Stimulated activated CD8-positive, alpha-beta memory T cell treated with anti-CD3 and anti-CD28 coated beads, Interleukin-15, amount 100 ng/mL, for 24 hours (primary cell): ENCODE data around the gene MIF.
"Not testable (repeated sequence)": the region's sequence is repeated elsewhere in the genome, so short reads cannot be mapped to it uniquely, and the experiment has no call there.

Source experiments
- DNase-seq: peaks from one replicate; pipeline ENCODE4 v3.0.0-alpha.2; 2020; ENCODE audit warnings: low read depth

The MIF gene

DNA sequence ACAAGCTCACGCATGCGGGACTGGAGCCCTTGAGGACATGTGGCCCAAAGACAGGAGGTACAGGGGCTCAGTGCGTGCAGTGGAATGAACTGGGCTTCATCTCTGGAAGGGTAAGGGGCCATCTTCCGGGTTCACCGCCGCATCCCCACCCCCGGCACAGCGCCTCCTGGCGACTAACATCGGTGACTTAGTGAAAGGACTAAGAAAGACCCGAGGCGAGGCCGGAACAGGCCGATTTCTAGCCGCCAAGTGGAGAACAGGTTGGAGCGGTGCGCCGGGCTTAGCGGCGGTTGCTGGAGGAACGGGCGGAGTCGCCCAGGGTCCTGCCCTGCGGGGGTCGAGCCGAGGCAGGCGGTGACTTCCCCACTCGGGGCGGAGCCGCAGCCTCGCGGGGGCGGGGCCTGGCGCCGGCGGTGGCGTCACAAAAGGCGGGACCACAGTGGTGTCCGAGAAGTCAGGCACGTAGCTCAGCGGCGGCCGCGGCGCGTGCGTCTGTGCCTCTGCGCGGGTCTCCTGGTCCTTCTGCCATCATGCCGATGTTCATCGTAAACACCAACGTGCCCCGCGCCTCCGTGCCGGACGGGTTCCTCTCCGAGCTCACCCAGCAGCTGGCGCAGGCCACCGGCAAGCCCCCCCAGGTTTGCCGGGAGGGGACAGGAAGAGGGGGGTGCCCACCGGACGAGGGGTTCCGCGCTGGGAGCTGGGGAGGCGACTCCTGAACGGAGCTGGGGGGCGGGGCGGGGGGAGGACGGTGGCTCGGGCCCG is at the start of gene MIF:
Gene MIF (plus strand): TSS at position 439 of the 765 bp plus-strand sequence. CDS start 92 bp downstream, at position 531.
- peak; percentile 95 for DNase-seq

DNA sequence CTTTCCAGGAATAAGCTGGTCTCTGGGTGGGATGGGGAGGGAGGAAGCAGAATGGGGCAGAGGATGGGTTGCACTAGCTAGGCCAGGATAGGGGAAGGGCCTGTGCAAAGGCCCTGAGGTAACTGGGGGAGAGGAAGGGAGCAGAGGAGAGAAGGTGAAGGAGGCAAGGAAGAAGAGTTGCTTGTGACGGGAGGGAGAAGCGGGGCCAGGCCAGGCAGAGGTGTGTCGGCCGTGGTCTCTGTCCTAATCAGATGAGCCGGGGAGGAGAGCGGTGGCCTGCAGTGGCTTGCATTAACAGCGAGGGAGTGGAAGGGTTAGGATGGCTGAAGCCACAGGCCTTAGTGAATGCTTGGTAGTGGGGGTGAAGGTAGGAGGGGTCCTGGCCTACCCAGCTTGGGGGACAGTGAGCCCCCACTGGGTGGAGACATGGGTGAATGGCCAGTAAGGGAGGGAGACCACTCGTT is 49.4 kb upstream of the MIF start:
- no peak for DNase-seq

DNA sequence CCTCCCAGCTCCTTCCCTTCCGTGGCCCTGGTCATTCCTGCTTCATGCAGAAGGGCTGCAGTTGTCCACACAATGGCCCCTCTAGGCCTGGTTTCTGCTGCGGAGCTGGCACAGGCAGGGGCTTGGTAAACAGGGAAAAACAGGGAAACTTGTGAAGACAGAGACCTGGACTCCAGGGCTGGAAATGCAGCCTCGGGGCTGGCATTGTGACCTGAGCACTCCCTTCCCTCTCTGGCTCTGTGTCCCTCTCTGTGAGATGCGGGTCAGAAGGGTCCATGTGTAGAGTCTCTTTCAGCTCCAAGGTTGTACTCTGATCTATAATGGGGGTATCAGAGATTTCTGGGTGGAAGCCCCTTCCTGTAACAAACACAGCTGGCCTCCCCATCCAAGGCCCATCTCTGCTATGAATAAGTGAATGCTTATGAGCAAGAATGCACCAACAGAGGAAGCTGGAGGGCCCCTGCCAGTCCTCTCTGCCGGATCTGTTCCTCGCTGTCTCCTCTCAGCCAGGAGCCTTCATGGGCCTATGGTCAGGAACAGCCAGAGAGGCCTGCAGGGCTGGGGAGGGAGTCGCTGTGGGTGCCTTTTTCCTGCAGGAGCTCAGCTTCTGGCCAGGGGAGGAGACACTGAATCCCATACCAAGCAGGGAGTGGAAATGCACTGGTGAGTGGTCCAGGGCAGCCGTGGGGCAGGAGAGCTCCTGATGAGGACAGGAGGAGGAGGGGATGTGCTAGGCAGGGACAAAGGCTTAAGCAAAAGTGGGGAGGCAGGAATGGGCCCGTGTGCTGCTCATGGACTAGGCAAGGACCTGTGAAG is 48.7 kb upstream of the MIF start:
- no peak for DNase-seq

DNA sequence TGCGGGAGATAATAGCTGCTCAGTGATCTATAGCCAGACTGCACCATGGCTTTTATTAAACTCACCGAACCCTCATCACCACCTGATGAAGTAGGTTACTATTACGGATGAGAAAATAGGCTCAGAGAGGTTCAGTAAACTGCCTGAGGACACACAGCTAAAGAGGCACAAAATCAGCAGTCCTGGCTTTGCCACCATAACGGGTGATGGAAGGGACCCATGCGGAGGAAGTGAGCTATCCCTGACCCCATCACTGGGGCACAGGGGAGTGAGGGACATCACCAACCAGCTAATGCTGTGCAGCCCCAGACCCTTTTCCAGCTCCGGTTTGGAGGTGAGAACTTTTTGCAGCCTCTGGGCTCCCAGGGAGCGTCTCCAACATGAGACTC is 48.1 kb upstream of the MIF start:
- no peak for DNase-seq

DNA sequence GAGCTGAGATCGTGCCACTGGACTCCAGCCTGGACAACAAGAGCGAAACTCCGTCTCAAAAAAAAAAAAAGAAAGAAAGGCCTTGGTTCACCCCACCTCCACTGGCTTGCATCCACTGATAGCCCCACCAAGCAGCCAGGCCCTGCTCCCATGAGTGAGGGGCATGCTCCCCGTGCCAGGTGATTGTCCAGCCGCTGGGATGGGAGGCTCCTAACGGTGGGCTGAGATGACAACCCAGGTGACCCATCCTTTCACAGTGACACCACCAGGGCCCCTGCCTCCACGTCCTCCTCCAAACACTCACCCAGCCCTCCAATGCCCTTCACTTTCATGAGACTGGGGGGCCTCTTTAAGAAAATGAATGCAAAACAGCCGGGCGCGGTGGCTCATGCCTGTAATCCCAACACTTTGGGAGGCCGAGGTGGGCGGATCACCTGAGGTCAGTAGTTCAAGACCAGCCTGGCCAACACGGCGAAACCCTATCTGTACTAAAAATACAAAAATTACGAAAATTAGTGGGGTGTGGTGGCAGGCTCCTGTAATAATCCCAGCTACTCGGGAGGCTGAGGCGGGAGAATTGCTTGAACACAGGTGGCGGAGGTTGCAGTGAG is 46.8 kb upstream of the MIF start:
- DNase-seq, result no peak

DNA sequence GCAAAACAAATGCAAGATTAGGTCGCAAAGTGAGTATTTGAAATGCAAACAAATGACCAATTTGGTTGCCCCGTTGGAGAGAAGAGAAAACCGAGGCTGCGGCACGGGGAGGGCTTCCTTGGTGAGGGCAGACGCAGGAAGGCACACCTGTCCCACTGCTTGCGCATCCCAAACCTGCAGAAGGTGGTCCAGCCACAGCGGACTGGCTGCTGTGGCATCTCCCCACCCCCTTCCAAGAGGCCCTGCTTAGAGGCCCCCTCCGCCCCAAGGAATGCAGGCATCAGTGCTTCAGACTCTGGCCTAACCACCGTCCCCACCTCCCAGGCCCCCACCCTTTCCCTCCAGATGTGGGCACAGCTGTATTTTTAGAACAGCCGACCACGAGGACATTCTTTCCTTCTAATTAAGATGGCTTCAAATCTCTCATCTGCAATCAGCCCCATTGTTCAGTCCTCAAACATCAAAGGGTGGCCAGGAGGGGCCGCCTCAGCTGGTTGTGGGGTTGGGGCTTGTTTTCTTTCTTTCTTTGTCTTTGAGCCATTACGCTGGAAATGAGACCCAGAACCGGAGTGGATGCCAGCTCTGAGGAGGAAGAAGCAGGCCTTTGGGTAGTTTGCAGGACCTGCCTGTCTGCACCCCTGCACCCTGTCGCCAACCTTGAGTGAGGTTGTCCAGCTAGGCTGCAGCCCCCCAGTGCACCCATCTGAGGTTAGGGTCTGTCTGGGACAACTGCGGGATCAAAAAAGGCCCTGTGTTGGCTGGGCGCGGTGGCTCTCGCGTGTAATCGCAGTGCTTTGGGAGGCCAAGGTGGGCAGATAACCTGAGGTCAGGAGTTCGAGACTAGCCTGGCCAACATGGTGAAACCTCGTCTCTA is 46.0 kb upstream of the MIF start:
- no peak for DNase-seq

DNA sequence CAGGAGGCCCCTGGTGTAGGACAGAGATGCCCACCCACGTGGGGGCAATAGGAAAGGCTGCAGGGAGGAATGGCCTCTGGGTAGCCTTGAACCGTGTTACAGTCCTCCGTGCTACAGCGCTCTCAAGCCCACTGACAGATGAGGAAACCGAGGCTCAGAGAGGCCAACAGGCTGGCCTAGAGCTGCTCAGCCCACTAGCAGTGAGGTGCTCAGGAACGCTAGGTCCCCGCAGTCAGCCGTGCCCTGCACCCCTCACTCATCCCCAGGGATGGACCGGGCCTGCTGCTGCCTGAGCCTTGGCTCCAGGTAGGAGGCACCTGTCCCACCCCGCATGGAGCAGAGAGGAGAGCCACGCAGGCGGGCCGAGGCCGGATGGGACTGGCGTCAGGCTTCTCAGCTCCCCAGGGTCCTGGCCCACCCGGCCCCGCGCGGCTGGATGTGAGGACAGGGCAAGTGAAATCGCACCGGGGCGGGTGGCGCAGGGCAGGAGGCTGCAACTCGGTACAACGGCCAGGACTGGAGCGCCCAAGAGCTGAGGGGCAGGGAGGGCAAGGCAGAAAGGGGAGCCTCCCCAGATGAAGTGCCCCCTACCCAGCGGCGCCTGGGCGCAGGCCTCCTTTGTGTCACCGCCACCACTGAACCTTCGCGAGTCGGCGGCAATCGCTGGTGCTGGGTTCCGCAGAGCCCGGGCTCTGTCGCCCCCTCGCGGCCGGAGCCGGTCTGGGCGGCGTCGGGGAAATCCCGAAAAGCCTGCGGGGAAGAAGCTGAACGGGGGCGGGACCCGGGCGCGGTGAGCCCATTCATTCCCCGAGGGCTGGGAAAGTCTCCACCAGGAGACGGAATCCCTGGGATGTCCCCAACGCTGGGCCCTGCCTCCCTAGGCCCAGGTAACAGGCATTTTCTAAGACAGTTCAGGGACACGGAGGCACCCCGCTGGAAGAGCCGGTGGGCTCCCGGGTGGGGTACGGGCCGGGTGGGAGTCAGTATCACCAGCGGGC is 44.9 kb upstream of the MIF start:
- peak; percentile 89 for DNase-seq

DNA sequence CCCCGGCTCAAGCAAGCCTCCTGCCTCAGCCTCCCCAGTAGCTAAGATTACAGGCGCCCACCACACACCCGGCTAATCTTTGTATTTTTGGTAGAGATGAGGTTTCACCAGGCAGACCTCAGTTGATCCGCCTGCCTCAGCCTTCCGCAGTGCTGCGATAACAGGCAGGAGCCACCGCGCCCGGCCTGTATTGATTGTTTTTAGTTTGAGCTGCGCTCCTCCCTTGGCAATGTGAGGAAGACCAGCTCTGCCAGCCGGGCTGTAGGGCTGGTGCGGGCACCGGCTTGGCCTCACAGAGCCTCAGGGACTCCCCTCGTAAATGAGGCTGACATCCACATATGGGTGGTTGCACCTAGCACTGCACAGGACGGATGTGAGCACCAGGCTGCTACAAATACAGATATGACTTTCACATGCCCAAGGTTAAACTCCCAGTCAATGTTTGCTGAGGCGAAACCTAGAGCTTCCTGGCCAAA is 44.0 kb upstream of the MIF start:
- no peak for DNase-seq

DNA sequence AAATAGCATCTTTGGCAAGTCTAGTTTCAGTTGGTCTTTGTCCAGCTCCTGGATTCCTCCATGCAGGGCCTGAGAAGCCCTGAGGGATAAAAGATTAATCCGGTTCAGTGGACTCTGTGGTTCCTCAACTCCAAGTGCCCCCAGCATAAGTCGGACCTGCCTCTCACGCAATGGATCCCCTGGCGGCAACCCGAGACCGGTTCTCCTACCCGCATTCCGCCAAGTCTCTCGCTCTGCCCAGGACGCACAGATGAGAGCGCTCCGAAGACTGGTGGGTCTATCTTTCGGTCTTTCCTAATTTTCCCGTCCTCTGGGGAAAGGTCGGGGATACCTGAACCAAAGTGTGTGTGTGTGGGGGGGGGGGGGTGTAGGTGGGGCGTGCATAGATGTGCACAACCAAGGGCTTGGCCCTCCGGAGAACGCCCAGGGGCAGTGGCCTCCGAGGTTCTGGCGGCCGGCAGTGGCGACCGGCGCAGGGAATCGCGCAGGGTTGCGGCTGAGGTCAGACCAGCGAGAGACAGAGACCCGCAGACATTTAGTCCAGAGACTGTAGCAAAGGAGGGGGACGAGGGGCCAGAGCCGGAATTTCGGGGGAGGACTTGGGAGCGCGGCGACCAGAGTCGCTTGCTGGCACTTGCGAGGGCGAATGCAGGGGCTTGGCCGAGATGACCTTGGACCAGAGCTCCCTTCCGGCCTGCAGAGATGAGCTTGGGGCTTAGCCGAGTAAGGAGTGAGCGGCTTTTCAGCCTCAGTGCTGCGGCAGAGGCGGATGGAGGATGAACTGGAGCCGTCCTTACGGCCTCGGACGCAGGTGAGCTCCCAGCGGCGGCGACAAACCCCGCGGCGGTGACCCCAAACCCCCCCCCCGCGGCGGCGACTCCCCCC is 37.2 kb upstream of the MIF start:
- no peak for DNase-seq

DNA sequence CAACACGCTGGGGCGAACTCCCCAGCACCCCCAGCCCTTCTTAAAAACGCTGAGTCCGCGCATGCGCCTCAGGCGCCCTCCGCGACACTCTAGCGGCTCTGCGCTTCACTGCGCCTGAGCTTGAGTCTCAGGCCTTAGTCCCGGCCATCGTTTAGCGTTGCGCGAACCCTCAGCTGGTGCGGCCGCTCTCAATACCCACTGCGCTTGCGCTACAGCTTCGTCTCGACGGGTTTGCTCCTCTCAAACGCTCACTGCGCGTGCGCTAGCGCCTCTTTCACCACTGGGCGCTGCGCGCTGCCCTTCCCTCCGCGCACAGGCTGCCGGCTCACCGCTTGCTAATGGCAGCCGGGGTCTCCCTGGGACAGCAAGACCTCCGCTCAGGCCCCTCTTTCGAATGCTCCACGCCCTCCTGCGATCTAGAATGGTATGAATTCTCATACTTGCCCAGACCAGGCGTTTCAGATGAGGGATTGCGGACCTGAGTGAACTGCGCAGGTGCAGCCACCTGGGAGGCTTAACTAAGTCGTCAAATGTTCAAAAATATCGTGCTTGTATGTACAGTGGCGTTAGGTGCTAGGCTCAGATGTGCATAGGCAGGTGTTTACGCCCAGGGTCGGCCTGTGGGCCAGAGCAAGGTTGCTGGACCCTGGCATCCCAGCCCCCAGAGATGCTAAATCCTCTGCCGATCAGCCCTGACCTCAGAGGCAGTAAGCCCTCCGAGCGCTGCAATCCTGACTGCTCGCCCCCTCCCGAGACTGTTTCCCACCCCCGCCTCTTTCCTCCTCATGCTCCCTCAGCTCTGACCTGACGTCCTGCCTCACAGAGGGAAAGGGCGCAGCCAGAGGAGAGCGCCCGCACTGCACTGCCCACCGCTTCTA is 36.3 kb upstream of the MIF start, which contains the start of gene SLC2A11:
Gene SLC2A11 (plus strand): TSS at position 270 of the 878 bp plus-strand sequence. CDS start 125 bp downstream, at position 395.
- peak; percentile 78 for DNase-seq

DNA sequence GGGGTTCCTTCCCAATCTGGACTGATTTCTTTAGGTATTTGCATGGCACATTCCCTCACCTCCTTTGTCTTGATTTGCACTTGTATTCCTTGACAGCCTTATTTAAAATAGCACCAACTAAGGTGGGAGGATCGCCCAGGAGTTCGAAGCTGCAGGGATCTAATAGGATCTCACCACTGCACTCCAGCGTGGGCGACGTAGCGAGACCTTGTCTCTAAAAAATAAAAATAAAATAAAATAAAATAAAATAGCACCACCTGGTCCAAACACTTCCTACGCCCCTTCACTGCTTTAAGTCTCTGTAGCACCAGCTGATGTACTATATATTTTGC is 35.7 kb upstream of the MIF start:
- DNase-seq, result no peak

DNA sequence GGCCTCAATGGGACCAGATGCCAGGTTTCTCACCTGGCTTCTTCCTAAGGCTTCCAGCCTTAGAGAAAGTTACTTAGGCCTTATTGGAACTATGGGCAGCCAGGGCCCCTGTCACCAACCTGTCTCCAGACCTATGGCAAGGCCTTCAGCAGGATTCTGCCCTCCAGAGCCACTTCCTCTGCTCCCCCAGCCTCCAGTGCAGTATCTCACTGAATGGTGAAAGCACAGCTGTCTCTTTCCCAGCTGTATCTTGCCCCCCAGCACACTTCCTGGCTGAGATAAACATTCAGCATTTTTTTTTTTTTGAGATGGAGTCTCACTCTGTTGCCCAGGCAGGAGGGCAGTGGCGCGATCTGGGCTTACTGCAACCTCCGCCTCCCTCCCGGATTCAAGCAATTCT is 35.0 kb upstream of the MIF start:
- DNase-seq, result no peak

DNA sequence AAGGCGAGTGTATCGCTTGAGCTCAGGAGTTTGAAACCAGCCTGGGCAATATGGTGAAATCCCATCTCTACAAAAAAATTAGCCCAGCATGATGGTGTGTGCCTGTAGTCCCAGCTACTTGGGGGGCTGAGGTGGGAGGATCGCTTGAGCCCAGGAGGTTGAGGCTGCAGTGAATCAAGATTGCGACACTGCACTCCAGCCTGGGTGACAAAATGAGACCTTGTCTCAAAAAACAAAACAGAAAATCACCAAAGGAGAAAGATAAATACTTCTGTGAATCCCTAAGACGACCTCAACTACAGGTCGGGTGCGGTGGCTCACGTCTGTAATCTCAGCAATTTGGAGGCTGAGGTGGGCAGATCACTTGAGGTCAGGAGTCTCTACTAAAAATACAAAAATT is 34.0 kb upstream of the MIF start:
- not testable (repeated sequence) for DNase-seq

DNA sequence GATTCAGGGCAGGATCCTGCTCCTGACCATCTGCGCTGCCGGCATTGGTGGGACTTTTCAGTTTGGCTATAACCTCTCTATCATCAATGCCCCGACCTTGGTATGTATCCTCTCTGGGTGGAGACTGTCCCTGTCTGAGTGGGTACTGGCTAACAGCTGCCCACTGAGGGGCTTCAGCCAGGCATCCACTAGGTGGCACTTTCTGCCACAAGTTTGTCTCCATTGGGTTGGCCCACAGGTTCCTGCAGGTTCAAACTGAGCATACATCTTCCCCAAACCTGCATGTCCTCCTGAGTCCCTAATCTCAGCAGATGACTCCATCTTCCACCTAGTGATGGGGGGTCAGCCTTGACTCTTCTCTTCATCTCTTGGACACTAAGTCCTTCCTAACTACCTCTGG is 32.1 kb upstream of the MIF start:
- no peak for DNase-seq

DNA sequence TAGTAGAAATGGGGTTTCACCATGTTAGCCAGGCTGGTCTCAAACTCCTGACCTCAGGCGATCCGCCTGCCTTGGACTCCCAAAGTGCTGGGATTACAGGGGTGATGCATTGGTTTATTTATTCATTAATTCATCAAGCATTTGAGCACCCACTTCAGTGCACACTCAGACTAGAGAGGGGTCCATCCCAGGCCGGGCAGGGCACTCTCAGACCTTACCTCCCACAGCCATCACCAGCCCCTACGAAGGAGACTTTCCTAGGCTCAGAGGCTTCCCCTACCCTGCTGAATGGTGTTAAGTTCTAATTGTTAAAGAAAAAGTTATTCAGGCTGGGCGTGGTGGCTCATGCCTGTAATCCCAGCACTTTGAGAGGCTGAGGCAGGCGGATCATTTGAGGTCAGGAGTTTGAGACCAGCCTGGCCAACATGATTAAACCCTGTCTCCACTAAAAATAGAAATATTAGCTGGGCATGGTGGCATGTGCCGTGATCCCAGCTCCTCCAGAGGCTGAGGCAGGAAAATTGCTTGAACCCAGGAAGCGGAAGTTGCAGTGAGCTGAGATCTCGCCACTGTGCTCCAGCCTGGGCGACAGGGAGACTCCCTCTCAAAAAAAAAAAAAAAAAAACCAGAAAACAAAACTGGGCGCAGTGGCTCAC is 29.6 kb upstream of the MIF start:
- DNase-seq, result not testable (repeated sequence)

DNA sequence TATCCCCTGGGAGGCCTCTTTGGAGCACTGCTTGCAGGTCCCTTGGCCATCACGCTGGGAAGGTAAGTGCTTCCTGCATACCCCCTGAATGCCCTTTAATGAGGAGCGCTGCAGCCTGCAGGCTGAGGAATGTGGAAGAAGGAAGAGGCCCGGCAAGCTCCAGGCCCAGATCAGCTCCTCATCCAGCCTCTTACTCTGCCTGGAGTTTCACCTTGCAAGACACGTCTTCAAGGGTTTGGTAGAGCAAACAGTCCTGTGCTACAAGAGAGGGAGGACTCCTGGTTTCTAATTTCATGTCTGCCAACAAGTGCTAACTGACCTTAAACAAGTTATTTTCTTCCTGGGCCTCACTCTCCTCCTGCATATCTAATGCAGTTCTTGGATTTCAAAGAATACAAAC is 25.6 kb upstream of the MIF start:
- no peak for DNase-seq

DNA sequence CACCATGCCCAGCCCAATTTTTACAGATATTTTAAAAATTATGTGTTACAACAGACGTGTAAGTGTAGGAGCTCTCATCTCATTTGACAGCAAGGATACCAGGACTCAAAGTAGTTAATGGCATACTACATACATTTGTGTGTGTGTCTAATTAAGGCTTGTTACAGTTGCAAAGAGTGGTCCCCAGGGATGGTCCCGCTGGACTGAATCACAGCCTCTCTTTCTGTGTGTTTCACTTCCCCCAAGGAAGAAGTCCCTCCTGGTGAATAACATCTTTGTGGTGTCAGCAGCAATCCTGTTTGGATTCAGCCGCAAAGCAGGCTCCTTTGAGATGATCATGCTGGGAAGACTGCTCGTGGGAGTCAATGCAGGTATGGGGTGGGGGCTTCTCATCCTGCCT is 19.3 kb upstream of the MIF start:
- DNase-seq, result no peak

DNA sequence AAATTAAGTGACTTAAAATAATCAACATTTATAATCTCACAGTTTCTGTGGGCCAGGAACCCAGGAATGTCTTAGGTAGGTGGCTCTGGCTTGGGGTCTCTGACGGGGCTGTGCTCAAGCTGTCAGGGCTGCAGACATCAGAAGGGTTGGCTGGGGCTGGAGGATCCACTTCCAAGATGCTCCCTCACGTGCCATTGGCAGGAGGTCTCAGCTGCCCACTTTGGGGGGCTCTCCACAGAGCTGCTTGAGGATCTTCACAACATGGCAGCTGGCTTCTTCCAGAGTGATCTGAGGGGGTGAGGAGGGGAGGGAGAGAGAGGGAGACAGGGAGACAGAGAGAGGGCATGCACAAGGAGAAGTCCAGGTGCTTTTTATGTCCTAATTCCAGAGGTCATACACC is 18.4 kb upstream of the MIF start:
- no peak for DNase-seq
